GM21576 (cell line): ENCODE measurements around the gene PRKG1.

ENCODE experiments used
- ATAC-seq: cut with Tn5 transposase; IDR thresholded peaks from one replicate; pipeline ENCODE4 v1.9.1; 2021; ENCODE audit warnings: mild to moderate bottlenecking, moderate library complexity; ENCODE audit not compliant: unreplicated experiment

The PRKG1 gene

DNA sequence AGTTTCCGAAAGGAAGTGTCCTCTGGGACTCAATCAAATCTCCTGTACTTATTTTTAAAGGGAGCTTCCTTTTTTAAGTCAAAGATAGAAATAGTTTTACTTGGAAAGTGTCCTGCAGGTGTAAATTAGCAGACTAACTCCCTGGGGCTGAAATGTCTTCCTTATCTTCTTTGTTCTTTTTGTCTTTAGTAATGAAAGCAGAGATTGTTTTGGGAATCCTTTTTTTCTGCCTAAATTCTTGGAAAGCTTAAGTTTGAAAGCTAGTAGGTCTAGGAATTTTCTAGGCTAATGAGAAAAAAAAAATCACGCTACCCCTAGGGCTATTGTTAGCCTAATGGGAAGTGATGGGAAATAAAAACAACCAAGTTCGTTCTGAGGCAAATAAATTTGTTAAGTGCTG lies 764.2 kb downstream of the PRKG1 start:
- ATAC-seq: no peak

GRCh38 chr10:51843966-51844365 lies 769.7 kb downstream of the PRKG1 start:
- ATAC-seq: no peak

DNA sequence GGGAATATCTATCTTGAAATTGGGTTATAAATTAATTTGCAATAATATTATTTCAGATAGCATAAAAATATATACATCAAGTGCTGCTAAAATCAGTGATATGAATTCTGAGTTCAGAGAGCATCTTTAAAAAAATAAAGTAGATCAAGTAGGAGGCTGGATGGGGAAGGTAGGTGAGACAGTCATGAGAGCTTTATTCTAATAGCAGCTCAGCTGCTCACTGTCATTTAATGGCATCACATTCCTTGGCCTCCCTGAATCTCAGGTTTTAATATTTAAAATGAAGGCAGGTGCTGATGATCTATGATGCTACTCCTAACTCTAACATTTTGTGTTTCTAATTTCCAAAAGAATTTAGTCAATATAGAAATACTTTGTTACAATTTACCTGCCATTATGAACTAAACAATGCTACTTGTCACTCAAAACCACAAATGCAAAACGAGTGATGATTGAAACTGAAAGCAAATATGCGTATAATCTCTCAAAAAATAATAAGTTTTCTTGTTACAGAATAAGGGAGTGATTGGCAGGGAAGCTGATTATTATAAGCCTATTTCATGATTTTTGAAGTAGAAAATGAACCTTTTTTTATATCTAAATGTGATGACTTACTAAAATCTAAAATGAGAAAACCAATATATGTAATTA lies 772.7 kb downstream of the PRKG1 start:
- ATAC-seq: peak; percentile 63

GRCh38 chr10:51852297-51852696 lies 778.0 kb downstream of the PRKG1 start:
- ATAC-seq: no peak

GRCh38 chr10:51857305-51857704 lies 783.0 kb downstream of the PRKG1 start:
- ATAC-seq: no peak

- ATAC-seq: peak; percentile 90
These were observed 786.0 kb downstream of the PRKG1 start for GRCh38 chr10:51860257-51860656.

DNA sequence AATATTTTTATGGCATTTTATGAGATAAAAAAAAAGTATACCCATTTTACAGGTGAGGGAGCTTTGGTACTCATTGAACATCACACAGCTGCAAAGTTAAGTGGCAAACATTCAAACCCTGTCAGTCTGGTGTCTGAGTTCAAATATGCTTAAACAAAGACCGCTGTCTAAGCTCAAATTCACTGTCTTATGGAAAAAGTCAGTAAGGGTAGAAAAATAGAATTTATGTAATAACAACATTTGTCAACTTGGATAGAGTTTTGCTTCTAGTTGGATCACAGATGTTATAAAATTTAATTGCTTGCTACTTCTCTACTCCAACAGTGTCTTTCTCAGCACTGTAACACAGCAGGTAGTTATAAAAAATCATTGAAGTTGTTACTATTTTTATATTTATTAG lies 786.8 kb downstream of the PRKG1 start:
- ATAC-seq: no peak

DNA sequence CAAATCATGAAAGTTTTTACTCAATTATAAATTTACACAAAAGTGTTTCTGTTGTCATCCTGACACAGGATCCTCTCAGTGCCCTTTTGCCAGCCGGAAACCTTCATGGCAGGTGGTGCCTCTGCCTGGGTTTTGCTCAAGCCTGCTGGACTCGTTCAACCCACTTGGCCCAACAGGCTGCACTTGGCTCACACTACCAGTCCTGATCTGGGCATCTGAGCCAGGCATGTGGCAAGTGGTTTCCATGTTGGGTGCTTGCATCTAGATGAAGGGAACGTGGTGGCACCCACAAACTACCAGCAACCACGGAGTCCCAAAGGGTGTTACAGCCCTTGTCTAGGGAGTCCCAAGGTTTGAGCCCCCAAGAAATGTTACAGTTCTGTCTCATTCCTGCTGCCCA lies 787.4 kb downstream of the PRKG1 start:
- no peak for ATAC-seq

DNA sequence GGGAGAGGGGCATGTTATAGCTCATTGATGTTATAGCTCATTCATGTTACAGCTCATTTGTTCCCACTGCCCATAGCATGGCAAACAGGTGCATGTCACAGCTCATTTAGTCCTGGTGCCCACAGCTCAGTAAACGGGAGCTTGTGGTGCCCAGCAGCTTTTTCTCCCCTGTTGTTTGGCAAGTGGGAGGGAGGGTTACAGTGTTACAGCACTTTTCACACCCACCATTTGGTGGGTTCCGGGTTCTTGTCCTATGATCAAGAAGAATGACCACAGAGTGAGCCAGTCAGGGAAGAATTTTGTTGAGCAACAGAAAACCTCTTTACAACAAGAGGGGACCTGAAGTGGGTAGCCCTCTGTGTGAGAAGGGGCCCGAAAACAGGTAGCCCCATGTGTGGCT lies 787.9 kb downstream of the PRKG1 start:
- no peak for ATAC-seq

GRCh38 chr10:51867956-51868355 lies 793.7 kb downstream of the PRKG1 start:
- no peak for ATAC-seq

DNA sequence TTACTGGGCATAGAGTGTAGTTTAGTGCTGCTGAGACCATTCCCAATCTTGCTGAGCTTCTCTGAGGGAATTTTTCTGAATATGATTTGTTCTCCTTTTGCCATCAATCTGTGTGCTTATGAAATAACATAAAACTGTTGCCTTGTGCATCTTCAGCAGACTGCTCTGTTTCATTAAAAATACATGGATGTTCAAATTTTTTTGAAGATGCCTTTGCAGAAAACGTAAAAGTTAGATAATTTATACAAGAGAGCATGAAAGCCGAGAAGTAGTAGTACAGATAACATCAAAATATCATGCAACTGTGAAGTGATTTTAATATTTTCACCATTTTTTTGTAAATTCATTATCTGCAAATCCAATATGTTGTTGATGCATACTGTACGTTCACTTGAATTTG lies 799.8 kb downstream of the PRKG1 start:
- no peak for ATAC-seq

DNA sequence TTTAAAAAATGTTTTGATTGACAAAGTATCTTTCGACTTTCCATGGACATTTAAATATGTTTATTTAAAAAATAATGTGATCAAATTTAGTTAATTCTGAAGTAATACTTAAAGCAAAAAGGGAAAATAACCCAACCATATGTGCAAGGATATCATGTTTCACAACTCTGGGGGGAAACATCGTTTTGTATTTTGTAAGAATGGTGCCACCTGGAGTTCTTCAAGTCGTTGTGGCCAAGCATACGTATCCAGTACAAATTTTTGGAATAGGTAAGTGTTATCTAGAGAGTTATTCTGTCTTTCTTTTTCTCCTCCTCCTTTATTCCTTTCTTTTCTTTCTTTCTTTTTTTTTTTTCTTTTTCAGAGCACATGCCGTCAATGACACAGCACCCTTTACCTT lies 801.3 kb downstream of the PRKG1 start:
- no peak for ATAC-seq

DNA sequence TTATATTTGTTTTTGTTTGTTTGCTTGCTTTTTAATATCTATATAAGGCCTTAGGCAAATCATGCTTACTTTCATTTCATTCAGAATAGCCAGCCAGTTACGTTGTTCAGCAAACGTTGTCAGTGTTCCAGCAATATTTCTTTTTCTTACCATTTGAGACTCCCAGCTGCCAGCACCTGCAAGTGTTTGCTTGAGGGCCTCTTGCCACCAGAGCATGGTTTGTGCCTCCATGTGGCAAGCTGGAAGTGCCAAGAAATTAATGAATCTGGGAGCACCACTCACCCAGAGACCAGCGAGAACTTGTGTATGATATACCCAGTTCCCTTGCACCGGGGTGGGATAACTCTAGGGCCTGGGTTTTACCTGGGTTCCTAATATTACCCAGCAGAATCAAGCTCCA lies 802.2 kb downstream of the PRKG1 start:
- ATAC-seq: no peak

DNA sequence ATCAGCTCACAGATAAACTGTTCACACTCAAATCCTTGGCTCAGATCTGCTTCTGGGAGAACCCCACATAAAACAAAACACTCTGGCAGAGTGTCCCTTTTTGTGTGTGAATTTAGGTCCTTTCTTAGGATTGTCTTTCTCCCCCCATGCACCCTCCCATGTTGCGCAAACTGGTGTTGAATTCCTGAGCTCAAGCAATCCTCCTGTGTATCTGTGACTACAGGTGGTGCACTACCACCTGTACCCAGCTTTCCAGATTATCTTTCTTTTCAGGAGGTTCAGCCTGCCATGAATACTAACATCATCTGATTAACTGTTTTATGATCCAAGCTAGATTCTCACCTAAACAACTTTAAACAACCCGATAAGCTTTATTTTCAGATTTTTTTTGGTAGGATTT lies 802.7 kb downstream of the PRKG1 start:
- ATAC-seq: no peak

DNA sequence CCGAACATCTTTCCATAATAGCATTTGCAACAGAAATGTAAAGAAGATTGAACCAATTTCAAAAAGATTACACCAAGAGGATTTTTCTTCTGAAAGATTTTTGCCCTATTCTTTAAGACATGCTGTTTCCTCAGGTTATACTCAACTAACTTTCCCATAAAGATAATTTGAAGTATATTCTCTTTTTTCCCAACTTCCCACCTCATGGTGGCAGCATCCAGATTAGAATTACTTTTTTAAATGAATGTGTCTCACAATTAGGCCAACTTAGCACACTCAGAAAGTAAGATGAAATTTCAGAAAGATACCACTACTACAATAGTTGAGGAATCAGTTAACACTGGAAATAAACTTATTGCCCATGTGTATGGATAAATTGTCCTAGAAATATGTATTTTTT lies 803.3 kb downstream of the PRKG1 start:
- no peak for ATAC-seq

DNA sequence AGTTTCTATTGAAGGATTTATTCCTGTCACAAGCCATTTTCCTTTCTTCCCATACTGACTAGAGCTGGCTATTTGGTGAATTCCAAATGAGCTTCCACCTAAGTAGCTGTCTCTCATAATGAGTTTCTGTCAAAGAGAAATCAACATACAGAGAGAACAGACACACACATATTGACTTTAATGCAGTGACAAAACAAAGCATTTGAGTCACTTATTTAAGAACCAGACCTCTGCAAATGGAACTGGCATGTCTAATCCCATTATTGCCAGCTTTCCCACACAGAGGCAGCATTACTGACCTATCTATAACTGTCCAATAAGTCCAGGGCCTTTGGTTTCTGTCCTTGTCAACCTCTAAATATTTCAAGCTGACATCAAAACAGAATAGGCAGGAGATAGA lies 804.4 kb downstream of the PRKG1 start:
- ATAC-seq: peak; percentile 10

GRCh38 chr10:51879238-51879637 lies 805.0 kb downstream of the PRKG1 start:
- peak; percentile 85 for ATAC-seq

GRCh38 chr10:51881213-51881612 lies 806.9 kb downstream of the PRKG1 start:
- ATAC-seq: no peak

GRCh38 chr10:51886438-51887068 lies 812.3 kb downstream of the PRKG1 start:
- ATAC-seq: no peak

GRCh38 chr10:51888263-51888662 lies 814.0 kb downstream of the PRKG1 start:
- no peak for ATAC-seq

DNA sequence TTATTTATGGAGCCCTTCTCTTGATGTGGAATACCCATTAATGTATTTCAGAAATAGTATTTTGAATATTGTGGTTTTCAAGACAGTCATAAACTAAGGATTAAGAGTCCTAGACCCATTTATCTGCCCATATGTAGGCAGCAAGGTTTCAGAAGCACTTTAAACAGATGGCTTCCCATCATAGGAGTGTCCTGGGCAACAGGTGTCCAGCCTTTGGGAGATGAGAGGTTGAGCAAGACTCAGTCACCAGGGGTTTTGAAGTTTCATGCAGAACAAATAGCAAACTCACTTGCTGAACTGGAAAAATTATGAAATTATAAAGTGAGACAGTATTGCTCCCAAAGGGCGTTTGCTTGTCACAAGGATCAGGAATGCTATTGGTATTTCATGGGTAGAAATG lies 818.0 kb downstream of the PRKG1 start:
- no peak for ATAC-seq

DNA sequence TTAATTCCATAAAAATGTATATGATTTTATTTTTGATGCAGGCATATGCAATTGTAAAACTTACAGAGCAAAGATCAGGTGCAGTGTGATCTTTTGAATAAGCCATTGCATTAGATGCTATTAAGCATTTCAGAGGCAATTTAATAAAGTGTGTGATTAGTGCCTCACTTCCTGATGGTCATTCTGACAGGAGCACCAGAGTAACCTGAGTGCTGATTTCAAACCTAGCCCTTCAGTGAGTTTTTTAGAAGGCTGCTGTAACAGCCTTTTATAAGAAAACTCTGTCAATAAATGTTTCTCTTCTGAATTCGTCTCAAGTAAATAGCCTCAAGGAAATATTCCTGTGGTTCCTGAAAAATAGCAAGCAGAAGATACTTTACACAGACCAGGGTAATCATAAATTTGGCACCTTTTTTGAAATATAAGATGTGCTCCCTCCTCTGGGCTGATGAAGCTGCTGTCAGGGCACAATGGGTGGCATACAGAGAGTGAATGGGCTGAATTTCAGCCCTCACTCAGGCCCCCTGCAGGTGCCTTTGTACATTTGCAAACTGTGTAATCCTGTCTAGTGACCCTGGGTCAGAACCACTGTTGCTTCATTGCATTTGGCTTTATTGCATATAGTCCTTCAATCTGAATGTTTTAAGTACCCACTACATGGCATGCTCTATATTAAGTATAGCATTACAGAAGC lies 818.8 kb downstream of the PRKG1 start:
- ATAC-seq: peak; percentile 87
